Neural crest cell (in vitro differentiated cells): Measurements from ENCODE around the gene LAMA3. TPM values are rescaled to one million over a fixed set of nuclear protein-coding genes. Genes with fewer than 3 reads are reported as not detected.

Source experiments
- DNase-seq: peaks from one replicate; pipeline ENCODE4 v3.0.0; 2021; ENCODE audit warnings: low read depth, mixed read lengths, low spot score
- H3K27ac Mint-ChIP-seq: one replicate; pipeline ENCODE4 v1.8.0; 2021; ENCODE audit warnings: mild to moderate bottlenecking, mixed read lengths; ENCODE audit not compliant: unreplicated experiment
- H3K27me3 Mint-ChIP-seq: 2 replicates; pipeline ENCODE4 v1.8.0; 2021; ENCODE audit warnings: low read depth, mild to moderate bottlenecking, mixed read lengths
- H3K36me3 Mint-ChIP-seq: 2 replicates; pipeline ENCODE4 v1.8.0; 2021; ENCODE audit warnings: low read depth, mild to moderate bottlenecking, mixed read lengths
- H3K4me1 Mint-ChIP-seq: 2 replicates; pipeline ENCODE4 v1.8.0; 2021; ENCODE audit warnings: mixed read lengths
- H3K4me3 Mint-ChIP-seq: one replicate; pipeline ENCODE4 v1.8.0; 2021; ENCODE audit warnings: mild to moderate bottlenecking, mixed read lengths
- H3K9me3 Mint-ChIP-seq: 2 replicates; pipeline ENCODE4 v1.8.0; 2021; ENCODE audit warnings: mixed read lengths
- CTCF ChIP-seq: fragments of 200-600 bp; sonication (generic); conservative IDR thresholded peaks from 2 replicates; pipeline ENCODE4 v1.5.0; 2021; ENCODE audit warnings: antibody characterized with exemption, mild to moderate bottlenecking
- total RNA-seq: library from RNA; stranded (reverse); gene quantifications from 2 replicates; pipeline ENCODE4 v1.2.1, GENCODE V29; 2021

Gene LAMA3
- total RNA-seq, 1 donor from 2014 or later, result 0.35 TPM

- no peak overlapping the region for H3K27ac Mint-ChIP-seq
- no peaks in the 10 kb centered on the region for H3K36me3 Mint-ChIP-seq
- no peaks in the 10 kb centered on the region for H3K4me1 Mint-ChIP-seq
- H3K27me3 Mint-ChIP-seq, result no peaks in the 10 kb centered on the region
- no peak for DNase-seq
- H3K4me3 Mint-ChIP-seq, result no peak overlapping the region
- no peak for TF ChIP-seq CTCF
- H3K9me3 Mint-ChIP-seq, result no peaks in the 10 kb centered on the region
These were observed 261.4 kb downstream of the LAMA3 start for GRCh38 chr18:23950644-23951043.

DNA sequence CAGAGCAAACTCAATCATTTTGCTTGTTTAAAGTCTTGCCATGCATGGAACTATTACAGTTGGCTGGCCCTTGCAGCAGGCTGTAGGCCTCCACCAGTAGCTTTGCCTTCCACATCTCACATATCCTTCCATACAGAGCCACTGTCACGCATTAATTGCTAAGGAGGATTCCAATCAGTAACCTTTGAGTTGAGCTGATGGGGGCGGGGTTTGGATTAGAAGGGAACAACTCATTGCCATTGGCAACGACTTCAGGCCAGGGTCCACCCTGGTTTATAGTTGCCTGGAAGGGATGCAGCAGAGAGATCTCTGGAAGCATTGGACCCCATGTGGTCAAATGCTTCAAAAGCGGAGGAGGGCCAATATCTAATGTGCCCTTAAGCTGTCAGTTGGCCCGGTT is 262.0 kb downstream of the LAMA3 start:
- Mint-ChIP-seq H3K4me3 (no peak overlapping the region), H3K27ac (no peak overlapping the region), H3K4me1 (no peaks in the 10 kb centered on the region), H3K36me3 (no peaks in the 10 kb centered on the region), H3K9me3 (no peaks in the 10 kb centered on the region), H3K27me3 (no peaks in the 10 kb centered on the region)
- no peak for DNase-seq
- no peak for TF ChIP-seq CTCF

- TF ChIP-seq CTCF, result no peak
- H3K27ac Mint-ChIP-seq, result no peak overlapping the region
- no peaks in the 10 kb centered on the region for H3K36me3 Mint-ChIP-seq
- H3K9me3 Mint-ChIP-seq, result no peaks in the 10 kb centered on the region
- H3K27me3 Mint-ChIP-seq, result no peaks in the 10 kb centered on the region
- H3K4me1 Mint-ChIP-seq, result no peaks in the 10 kb centered on the region
- DNase-seq, result no peak
- H3K4me3 Mint-ChIP-seq, result no peak overlapping the region
These were observed 264.7 kb downstream of the LAMA3 start for GRCh38 chr18:23953984-23954383.

- no peaks in the 10 kb centered on the region for H3K4me1 Mint-ChIP-seq
- H3K36me3 Mint-ChIP-seq, result no peaks in the 10 kb centered on the region
- DNase-seq, result no peak
- H3K4me3 Mint-ChIP-seq, result no peak overlapping the region
- H3K9me3 Mint-ChIP-seq, result no peaks in the 10 kb centered on the region
- no peak for TF ChIP-seq CTCF
- H3K27ac Mint-ChIP-seq, result no peak overlapping the region
- peaks cover 4% of the 10 kb centered on the region for H3K27me3 Mint-ChIP-seq
These were observed 267.2 kb downstream of the LAMA3 start for GRCh38 chr18:23956483-23956882.

GRCh38 chr18:23958036-23958435 is 268.8 kb downstream of the LAMA3 start:
- Mint-ChIP-seq H3K36me3 (no peaks in the 10 kb centered on the region), H3K27ac (no peak overlapping the region), H3K4me3 (no peak overlapping the region), H3K9me3 (no peaks in the 10 kb centered on the region), H3K27me3 (peaks cover 4% of the 10 kb centered on the region), H3K4me1 (no peaks in the 10 kb centered on the region)
- no peak for DNase-seq
- TF ChIP-seq CTCF, result no peak
